ENCODE results near the gene THAP12. TPM values are rescaled to one million over a fixed set of nuclear protein-coding genes. Genes with fewer than 3 reads are reported as not detected.

Gene THAP12
- total and polyA plus RNA-seq, 2 donors from 2014 or later: 19.5 to 39.3 TPM

DNA sequence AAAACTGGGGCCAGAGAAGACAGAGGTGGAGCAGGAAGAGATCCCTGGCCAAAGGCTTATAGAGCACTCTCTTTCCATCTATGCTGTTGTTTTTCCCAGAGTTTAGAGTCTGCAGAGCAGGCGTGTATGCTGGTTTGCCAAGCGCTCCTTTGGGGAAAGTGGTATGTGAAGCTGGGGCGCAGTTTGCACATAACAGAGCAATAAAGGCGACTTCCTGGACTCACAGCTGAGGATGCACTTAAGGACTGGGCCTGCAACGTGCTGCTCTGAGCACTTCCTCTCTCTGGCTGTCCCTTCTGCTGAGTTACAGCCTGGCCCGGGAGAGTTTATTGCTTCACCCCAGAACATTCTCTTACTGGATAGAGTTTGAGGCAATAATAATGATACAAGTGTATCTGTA is 41.7 kb downstream of the THAP12 start:
- H3K36me3 ChIP-seq (ENCODE audit: control insufficient read depth in 2 of 3, insufficient read depth in 3 of 3, low read length in 3 of 3): no peaks in the 10 kb centered on the region
- H3K9me3 ChIP-seq (ENCODE audit: control insufficient read depth in 2 of 3, insufficient read depth in 1 of 3, low read length in 3 of 3): peaks cover 0 to 9% (median 0%) of the 10 kb centered on the region in 3 donors
- no peak overlapping the region for H3K27ac ChIP-seq (ENCODE audit: low read depth in 2 of 2, low read length in 2 of 2)
- H3K4me3 ChIP-seq (ENCODE audit: low read length in 3 of 3): no peak overlapping the region
- intact Hi-C loops (cut with DNase I): no loop called here
- FAIRE-seq (no peak), DNase-seq (peak in 3 of 5 donors; percentile 40 to 87 (median 79))
- H3K4me1 ChIP-seq (ENCODE audit: control insufficient read depth in 2 of 3, insufficient read depth in 2 of 3, low read depth in 1 of 3, low read length in 3 of 3): no peaks in the 10 kb centered on the region
- H3K27me3 ChIP-seq (ENCODE audit: control insufficient read depth, insufficient read depth, low read length): no peaks in the 10 kb centered on the region
- H3K9ac ChIP-seq (ENCODE audit: low read length in 3 of 3): no peak overlapping the region
- TF ChIP-seq, protein P1, sequence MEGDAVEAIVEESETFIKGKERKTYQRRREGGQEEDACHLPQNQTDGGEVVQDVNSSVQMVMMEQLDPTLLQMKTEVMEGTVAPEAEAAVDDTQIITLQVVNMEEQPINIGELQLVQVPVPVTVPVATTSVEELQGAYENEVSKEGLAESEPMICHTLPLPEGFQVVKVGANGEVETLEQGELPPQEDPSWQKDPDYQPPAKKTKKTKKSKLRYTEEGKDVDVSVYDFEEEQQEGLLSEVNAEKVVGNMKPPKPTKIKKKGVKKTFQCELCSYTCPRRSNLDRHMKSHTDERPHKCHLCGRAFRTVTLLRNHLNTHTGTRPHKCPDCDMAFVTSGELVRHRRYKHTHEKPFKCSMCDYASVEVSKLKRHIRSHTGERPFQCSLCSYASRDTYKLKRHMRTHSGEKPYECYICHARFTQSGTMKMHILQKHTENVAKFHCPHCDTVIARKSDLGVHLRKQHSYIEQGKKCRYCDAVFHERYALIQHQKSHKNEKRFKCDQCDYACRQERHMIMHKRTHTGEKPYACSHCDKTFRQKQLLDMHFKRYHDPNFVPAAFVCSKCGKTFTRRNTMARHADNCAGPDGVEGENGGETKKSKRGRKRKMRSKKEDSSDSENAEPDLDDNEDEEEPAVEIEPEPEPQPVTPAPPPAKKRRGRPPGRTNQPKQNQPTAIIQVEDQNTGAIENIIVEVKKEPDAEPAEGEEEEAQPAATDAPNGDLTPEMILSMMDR (IDR thresholded peaks at IDR 0.05; ENCODE audit: borderline replicate concordance, extremely low read depth, insufficient read depth): no peak

DNA sequence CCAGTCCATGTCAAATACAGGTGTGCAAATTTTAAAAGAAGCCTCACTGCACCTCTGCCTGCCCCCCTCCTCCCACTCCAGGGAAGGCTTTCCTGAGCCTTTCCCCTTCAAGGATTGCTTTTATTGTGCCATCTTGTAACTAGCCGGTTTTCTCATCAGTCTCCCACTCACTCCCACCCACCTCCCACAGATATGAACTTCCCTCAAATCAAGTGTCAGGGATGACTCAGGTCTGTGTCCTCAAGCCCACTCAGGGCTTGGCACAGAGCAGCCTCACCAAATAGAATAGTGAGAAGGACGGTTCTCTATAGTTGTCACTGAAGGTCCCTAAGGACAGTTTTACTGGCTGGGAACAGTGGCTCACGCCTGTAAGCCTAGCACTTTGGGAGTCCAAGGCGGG is 43.0 kb downstream of the THAP12 start:
- DNase-seq (no peak), FAIRE-seq (no peak)
- TF ChIP-seq, protein P1 (IDR thresholded peaks at IDR 0.05; ENCODE audit: borderline replicate concordance, extremely low read depth, insufficient read depth): no peak
- Histone ChIP-seq H3K27ac (ENCODE audit: low read depth in 2 of 2, low read length in 2 of 2) (no peak overlapping the region), H3K4me1 (ENCODE audit: control insufficient read depth in 2 of 3, insufficient read depth in 2 of 3, low read depth in 1 of 3, low read length in 3 of 3) (no peaks in the 10 kb centered on the region), H3K4me3 (ENCODE audit: low read length in 3 of 3) (no peak overlapping the region), H3K36me3 (ENCODE audit: control insufficient read depth in 2 of 3, insufficient read depth in 3 of 3, low read length in 3 of 3) (no peaks in the 10 kb centered on the region), H3K9ac (ENCODE audit: low read length in 3 of 3) (no peak overlapping the region), H3K9me3 (ENCODE audit: control insufficient read depth in 2 of 3, insufficient read depth in 1 of 3, low read length in 3 of 3) (peaks cover 0 to 9% (median 0%) of the 10 kb centered on the region in 3 donors), H3K27me3 (ENCODE audit: control insufficient read depth, insufficient read depth, low read length) (no peaks in the 10 kb centered on the region)
- intact Hi-C loops (cut with DNase I): no loop called here

DNA sequence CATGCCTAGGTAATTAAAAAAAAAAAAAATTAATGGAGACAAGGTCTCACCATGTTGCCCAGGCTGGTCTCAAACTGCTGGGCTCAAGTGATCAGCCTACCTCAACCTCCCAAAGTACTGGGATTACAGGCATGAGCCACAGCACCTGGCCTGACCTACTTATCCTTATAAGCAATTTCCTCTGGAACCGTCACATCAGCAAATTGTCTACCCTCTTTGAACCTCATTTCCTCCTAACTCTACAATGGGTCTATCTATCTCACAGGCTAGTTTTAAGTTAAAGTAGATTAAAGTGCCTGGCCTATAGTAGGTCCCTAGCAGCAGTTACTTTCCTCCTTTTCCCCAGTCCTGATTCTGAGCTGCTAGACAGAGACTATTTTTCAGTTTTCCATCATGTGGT is 43.5 kb downstream of the THAP12 start:
- intact Hi-C loops (cut with DNase I): no loop called here
- no peaks in the 10 kb centered on the region for H3K36me3 ChIP-seq (ENCODE audit: control insufficient read depth in 2 of 3, insufficient read depth in 3 of 3, low read length in 3 of 3)

More for the DNA sequence above, 43.5 kb downstream of the THAP12 start:
- Histone ChIP-seq H3K4me3 (ENCODE audit: low read length in 3 of 3) (no peak overlapping the region), H3K9ac (ENCODE audit: low read length in 3 of 3) (no peak overlapping the region), H3K27me3 (ENCODE audit: control insufficient read depth, insufficient read depth, low read length) (no peaks in the 10 kb centered on the region), H3K27ac (ENCODE audit: low read depth in 2 of 2, low read length in 2 of 2) (no peak overlapping the region), H3K9me3 (ENCODE audit: control insufficient read depth in 2 of 3, insufficient read depth in 1 of 3, low read length in 3 of 3) (peaks cover 0 to 9% (median 0%) of the 10 kb centered on the region in 3 donors), H3K4me1 (ENCODE audit: control insufficient read depth in 2 of 3, insufficient read depth in 2 of 3, low read depth in 1 of 3, low read length in 3 of 3) (no peaks in the 10 kb centered on the region)
- DNase-seq (no peak), FAIRE-seq (no peak)
- TF ChIP-seq, protein P1 (IDR thresholded peaks at IDR 0.05; ENCODE audit: borderline replicate concordance, extremely low read depth, insufficient read depth): no peak

Measured in kidney (tissue), 14 donors.